ENCODE measurements around the gene RNF103. TPM values are rescaled to one million over a fixed set of nuclear protein-coding genes. Genes with fewer than 3 reads are reported as not detected.

The RNF103 gene
- total RNA-seq, 1 experiment from 2014 or later, result 10.1 TPM

GRCh38 chr2:86627550-86627949 lies 3.9 kb upstream of the RNF103 start:
- BruUV-seq (replicated peaks), result no TSS peak
- no peak overlapping the region for H3K4me3 ChIP-seq (ENCODE audit: low read depth, low read length, poor library complexity, severe bottlenecking)
- no peak for DNase-seq (ENCODE audit: low spot score)
- no peaks in the 10 kb centered on the region for H3K27me3 ChIP-seq (replicated peaks; ENCODE audit: insufficient read depth, low read depth, low read length, poor library complexity)
- H3K4me1 ChIP-seq (ENCODE audit: insufficient read depth, low read length, poor library complexity, severe bottlenecking), result no peaks in the 10 kb centered on the region
- no peak overlapping the region for H3K27ac ChIP-seq (ENCODE audit: low read depth, low read length, poor library complexity, severe bottlenecking)
- TF ChIP-seq CTCF (conservative IDR thresholded peaks at IDR 0.05; ENCODE audit: low read depth, low read length) (no peak), EZH2 (IDR thresholded peaks at IDR 0.05; ENCODE audit: borderline replicate concordance, low read depth, low read length, poor library complexity, severe bottlenecking) (no peak)
- ChIA-PET POLR2A (ENCODE audit: low non-redundant PET) (no interaction called here), CTCF (no interaction called here)
- intact Hi-C loops (cut with micrococcal nuclease; ENCODE audit: unreplicated experiment), result no loop called here
- H3K36me3 ChIP-seq (ENCODE audit: insufficient read depth, low read length, poor library complexity, severe bottlenecking), result no peaks in the 10 kb centered on the region
- no peaks in the 10 kb centered on the region for H3K9me3 ChIP-seq (ENCODE audit: low read depth, low read length, poor library complexity, severe bottlenecking)

DNA sequence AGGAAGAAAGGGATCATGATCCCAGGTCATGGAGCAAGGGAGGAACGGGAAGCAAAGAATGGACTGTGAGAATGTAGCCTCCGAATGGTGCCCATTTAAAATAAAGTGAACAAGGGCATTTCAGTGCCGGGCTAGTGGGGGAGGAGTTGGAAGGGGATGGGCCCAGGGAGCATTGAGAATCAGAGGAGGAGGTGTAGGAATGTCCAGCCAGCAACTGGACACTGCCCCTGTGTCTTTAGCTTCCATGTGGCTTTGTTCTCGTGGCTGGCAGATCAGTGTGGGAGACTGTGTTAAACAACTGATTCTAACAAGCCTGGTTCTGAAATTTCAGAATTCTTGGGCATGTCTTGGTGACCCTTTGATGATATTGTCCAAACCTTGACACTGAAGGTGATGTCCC lies 1.4 kb upstream of the RNF103 start:
- intact Hi-C loops (cut with micrococcal nuclease; ENCODE audit: unreplicated experiment), result no loop called here
- no peak for TF ChIP-seq EZH2 (IDR thresholded peaks at IDR 0.05; ENCODE audit: borderline replicate concordance, low read depth, low read length, poor library complexity, severe bottlenecking)
- TF ChIP-seq CTCF (conservative IDR thresholded peaks at IDR 0.05; ENCODE audit: low read depth, low read length), result no peak
- Histone ChIP-seq H3K27me3 (replicated peaks; ENCODE audit: insufficient read depth, low read depth, low read length, poor library complexity) (no peaks in the 10 kb centered on the region), H3K27ac (ENCODE audit: low read depth, low read length, poor library complexity, severe bottlenecking) (no peak overlapping the region), H3K9me3 (ENCODE audit: low read depth, low read length, poor library complexity, severe bottlenecking) (no peaks in the 10 kb centered on the region), H3K4me3 (ENCODE audit: low read depth, low read length, poor library complexity, severe bottlenecking) (no peak overlapping the region), H3K36me3 (ENCODE audit: insufficient read depth, low read length, poor library complexity, severe bottlenecking) (no peaks in the 10 kb centered on the region), H3K4me1 (ENCODE audit: insufficient read depth, low read length, poor library complexity, severe bottlenecking) (no peaks in the 10 kb centered on the region)
- CTCF ChIA-PET, result no interaction called here
- BruUV-seq (replicated peaks), result no TSS peak
- POLR2A ChIA-PET (ENCODE audit: low non-redundant PET), result no interaction called here
- DNase-seq (ENCODE audit: low spot score), result no peak

GRCh38 chr2:86624267-86624547 lies 542 bp upstream of the RNF103 start:
- TSS peak; percentile 96 for BruUV-seq (replicated peaks)
- no peaks in the 10 kb centered on the region for H3K36me3 ChIP-seq (ENCODE audit: insufficient read depth, low read length, poor library complexity, severe bottlenecking)
- DNase-seq (ENCODE audit: low spot score), result peak; percentile 15
- H3K4me3 ChIP-seq (ENCODE audit: low read depth, low read length, poor library complexity, severe bottlenecking), result peak overlapping the region; percentile 79
- POLR2A ChIA-PET (ENCODE audit: low non-redundant PET), result no interaction called here
- intact Hi-C loops (cut with micrococcal nuclease; ENCODE audit: unreplicated experiment), result loop anchor here (5.0 kb wide), 1 partner anchor 57 kb away; no protein-coding TSS in a partner anchor
- no peaks in the 10 kb centered on the region for H3K4me1 ChIP-seq (ENCODE audit: insufficient read depth, low read length, poor library complexity, severe bottlenecking)
- no peaks in the 10 kb centered on the region for H3K9me3 ChIP-seq (ENCODE audit: low read depth, low read length, poor library complexity, severe bottlenecking)
- H3K27ac ChIP-seq (ENCODE audit: low read depth, low read length, poor library complexity, severe bottlenecking), result peak overlapping the region; percentile 85
- CTCF ChIA-PET, result no interaction called here
- no peak for TF ChIP-seq EZH2 (IDR thresholded peaks at IDR 0.05; ENCODE audit: borderline replicate concordance, low read depth, low read length, poor library complexity, severe bottlenecking)
- no peak for TF ChIP-seq CTCF (conservative IDR thresholded peaks at IDR 0.05; ENCODE audit: low read depth, low read length)
- no peaks in the 10 kb centered on the region for H3K27me3 ChIP-seq (replicated peaks; ENCODE audit: insufficient read depth, low read depth, low read length, poor library complexity)

All from A673 (cell line).